Left renal cortex interstitium (tissue), 4 donors: ENCODE data around the gene VWA5B2. TPM values are rescaled to one million over a fixed set of nuclear protein-coding genes. Genes with fewer than 3 reads are reported as not detected.
A peak's percentile ranks its signal among the peaks of the same experiment; 100 is the strongest.

Experiments
- DNase-seq, 4 donors: peaks; one replicate each; pipeline ENCODE4 v3.0.0-alpha.2; 2013; ENCODE audit warnings: low read depth in 4 of 4, low spot score in 2 of 4, missing footprints in 1 of 4
- polyA plus RNA-seq, 4 donors: library from polyadenylated mRNA; unstranded; fragments of 120-200 nt; gene quantifications; one replicate each; pipeline ENCODE4 v1.2.1, GENCODE V29; 2013; ENCODE audit not compliant: insufficient read length in 4 of 4

Gene VWA5B2
- polyA plus RNA-seq = 1 to 10 TPM; 1.8 to 2.8 (median 2.2) TPM

DNA sequence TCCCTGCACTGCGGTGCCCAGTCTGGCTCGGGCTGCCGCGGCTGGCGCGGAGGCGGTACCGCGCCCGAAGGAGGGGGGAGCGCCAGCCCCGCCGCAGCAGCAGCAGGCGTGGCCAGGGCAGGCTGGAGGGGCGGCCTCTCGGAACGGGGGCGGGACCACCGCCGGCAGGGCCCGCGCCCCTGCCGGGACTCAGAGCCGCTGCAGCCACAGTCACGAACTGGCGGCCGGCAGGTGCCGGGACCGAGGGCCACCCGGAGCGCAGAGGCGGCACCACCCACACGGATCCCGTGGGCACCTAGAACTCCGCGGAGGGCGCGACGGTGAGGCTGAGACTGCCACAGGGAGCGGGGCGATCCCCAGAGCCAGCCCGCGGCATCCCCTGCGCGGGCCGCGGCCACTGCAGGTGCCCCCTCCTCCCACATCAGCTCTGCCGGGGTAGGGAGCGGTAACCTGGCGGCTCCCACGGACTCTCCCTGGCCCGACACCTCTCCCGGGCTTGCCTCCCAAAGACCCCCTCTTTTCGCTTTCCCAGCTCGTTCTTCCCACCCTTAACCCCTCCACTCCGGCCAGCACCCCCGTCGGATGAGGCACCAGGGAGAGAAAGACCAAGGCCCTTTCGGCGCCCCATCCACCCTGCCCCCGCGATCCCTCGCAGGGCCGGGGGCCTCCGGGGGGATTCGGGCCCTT lies at the start of gene VWA5B2:
Gene VWA5B2 (plus strand): TSS at position 192 of the 687 bp plus-strand sequence. CDS start 944 bp downstream, outside the sequence.
- DNase-seq = no peak

DNA sequence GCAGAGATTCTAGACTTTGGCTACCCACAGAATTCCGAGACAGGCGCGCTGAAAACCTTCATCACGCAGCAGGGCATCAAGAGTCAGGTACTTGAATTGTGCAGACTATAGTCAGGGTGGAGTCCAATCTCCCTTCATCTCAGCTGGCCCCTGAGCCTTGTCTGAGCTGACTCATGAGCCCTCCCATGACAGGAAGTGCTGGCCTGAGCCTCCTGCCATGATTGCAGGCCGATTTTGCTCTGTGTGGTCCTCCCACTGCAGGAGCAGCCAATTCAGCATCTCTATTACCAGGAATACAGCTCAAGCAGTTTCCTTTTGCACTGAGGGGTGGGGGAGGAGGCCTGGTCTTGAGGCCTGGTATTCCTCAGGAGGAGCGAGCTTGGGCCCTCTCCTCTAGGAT lies 49.2 kb upstream of the VWA5B2 start:
- no peak for DNase-seq

DNA sequence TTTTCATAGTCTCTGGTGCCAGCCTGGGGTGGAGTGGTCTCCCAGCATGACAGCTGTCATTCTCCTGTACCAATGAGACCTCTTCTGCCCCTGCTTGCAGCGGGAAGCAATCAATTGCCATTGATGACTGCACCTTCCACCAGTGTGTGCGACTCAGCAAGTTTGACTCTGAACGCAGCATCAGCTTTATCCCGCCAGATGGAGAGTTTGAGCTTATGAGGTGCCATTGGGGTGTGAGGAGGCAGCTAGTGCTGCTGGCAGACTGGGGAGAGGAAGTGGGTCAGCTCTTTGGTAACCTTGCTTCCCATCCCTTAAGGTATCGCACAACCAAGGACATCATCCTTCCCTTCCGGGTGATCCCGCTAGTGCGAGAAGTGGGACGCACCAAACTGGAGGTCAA lies 47.8 kb upstream of the VWA5B2 start:
- DNase-seq = no peak

DNA sequence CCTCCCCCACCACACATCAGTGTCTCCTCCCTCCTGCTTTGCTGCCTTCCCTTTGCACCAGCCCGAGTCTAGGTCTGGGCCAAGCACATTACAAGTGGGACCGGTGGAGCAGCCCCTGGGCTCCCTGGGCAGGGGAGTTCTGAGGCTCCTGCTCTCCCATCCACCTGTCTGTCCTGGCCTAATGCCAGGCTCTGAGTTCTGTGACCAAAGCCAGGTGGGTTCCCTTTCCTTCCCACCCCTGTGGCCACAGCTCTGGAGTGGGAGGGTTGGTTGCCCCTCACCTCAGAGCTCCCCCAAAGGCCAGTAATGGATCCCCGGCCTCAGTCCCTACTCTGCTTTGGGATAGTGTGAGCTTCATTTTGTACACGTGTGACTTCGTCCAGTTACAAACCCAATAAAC lies 45.7 kb upstream of the VWA5B2 start:
- no peak for DNase-seq

DNA sequence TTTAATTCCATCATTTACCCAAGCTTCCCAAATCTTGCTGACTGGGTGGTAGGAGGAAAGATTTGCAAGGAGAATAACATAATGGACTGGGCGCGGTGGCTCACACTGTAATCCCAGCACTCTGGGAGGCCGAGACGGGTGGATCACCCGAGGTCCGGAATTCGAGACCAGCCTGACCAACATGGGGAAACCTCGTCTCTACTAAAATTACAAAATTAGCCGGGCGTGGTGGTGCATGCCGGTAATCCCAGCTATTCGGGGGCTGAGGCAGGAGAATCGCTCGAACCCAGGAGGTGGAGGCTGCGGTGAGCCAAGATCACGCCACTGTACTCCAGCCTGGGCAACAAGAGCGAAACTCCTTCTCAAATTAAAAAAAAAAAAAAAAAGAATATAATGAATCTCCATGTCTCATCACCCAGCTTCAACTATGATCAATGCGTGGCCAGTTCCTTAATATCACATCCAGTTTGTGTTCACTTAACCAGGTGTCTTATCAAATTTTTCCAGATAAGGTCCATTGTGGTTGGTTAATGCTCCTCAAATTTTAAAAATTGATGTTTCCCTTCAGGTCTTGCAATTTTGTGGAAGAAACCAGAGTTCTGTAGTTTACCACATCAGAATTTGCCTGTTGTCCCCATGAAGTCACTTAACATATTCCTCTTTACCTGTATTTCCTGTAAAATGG lies 44.7 kb upstream of the VWA5B2 start:
- DNase-seq = no peak

DNA sequence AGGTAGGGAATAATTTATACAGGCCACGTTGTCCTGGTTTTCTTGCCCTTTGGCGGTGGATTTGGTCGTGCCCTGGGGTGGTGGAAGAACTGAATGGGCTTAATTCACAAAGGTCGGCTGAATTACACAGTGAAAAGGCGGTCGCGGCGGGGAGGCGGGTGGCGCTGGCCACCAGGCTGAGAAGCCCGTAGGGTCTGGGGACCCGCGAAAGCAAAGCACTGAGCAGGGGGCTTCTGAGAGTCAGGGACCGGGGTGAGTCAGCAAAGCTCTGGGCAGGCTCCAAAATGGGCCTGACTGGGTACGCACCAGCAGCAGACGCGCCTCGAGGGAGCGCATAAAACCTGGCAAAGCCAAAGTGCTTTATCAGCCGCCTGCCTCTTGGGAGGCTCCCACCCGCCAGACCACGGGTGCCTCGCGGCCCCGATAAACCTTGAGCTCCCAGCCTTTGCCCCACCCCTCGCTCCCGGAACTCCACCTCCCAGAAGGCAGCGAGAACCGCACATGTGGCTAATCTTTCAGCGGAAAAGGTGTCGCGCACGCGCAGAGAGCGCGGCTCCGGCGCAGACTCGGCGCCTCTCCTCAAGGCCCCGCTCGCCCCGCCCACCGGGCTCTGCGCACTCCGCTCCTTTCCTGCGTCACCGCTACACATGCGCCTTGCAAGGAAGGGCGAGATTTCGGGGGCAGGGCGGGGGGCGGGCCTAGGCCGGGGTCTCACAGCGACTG lies 43.8 kb upstream of the VWA5B2 start:
- peak; percentile 93 to 99 (median 99) for DNase-seq

DNA sequence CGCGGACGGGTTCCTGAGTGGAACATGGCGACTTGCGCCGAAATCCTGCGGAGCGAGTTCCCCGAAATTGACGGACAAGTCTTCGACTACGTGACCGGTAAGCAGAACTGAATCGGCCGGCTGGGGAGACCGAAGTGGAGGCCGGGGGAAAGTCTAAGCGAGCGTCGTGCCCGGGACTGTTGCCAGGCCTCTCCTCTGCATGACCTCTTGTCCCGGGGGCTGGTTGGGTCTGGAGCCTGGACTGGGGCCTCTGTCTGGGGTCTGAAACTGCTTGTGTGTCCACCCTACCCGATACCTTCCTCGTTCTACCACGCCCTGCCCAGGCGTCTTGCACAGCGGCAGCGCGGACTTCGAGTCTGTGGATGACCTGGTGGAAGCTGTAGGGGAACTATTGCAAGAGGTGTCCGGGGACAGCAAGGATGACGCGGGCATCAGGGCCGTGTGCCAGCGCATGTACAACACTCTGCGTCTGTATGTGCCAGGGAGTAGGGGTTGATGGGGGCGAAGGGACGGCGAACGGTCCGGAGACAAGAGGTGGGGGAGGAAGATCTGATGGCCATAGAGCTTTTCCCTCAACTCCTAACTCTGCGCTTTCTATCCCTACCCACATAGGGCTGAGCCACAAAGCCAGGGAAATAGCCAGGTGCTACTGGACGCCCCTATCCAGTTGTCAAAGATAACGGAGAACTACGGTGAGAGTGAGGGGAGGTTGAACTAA lies 43.0 kb upstream of the VWA5B2 start, which contains the start of gene ABCF3:
Gene ABCF3 (plus strand): TSS at position 16 of the 718 bp plus-strand sequence. CDS start 9 bp downstream, at position 25.
- no peak for DNase-seq

DNA sequence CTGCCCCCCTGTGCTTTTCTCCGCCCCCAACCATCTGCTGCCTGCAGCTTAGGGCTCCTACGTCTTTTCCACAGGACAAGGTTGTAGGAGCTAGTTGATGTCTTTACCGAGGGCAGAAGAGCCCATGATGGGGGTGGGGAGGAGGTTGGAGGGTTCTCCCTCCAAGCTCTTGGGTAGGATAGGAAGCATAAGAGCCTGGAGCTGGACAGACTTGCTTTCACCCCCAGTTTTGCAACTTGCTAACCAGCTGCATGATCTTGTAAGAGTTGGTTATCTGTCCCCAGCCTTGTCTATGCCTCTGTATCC lies 42.5 kb upstream of the VWA5B2 start:
- no peak for DNase-seq

DNA sequence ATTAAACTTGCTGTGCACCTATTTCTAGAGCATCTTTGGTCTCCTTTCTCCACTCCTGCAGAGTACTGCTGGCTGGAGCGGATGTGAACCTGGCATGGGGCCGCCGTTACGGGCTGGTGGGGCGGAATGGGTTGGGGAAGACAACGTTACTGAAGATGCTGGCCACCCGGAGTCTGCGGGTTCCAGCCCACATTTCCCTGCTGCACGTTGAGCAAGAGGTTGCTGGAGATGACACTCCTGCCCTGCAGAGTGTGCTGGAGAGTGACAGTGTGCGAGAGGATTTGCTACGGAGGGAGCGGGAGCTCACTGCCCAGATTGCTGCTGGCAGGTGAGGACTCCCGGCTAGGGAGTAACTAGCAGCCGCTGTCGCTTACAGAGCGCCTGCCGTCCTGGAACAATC lies 41.3 kb upstream of the VWA5B2 start:
- no peak for DNase-seq

DNA sequence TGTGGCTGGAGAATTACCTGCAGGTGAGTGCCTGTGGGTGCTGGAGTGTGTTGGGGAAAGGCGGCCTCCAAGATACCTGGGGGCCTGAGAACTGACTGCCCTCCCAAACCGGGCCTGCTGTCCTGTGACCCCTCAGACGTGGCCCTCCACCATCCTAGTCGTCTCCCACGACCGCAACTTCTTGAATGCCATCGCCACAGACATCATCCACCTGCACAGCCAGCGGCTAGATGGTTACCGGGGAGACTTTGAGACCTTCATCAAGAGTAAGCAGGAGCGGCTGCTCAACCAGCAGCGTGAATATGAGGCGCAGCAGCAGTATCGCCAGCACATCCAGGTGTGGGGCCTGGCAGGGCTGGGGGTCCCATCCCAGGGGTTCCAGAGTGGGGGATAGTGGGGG lies 40.0 kb upstream of the VWA5B2 start:
- no peak for DNase-seq

DNA sequence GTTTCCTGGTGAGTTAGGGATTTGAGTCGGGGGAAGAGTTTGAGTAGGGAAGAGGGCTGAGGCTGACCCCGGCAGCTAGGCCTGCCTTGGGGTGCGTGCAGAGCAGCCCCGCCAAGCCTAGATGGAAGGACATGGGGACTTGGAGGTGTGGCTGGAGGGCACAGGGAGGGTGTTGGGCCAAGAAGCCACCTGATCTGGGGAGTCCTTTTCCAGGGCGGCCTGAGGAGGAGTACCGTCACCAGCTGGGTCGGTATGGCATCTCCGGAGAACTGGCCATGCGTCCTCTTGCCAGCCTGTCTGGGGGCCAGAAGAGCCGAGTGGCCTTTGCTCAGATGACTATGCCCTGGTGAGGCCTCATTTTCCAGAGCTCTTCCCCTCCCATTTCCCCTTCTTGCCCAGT lies 36.5 kb upstream of the VWA5B2 start:
- DNase-seq = no peak

DNA sequence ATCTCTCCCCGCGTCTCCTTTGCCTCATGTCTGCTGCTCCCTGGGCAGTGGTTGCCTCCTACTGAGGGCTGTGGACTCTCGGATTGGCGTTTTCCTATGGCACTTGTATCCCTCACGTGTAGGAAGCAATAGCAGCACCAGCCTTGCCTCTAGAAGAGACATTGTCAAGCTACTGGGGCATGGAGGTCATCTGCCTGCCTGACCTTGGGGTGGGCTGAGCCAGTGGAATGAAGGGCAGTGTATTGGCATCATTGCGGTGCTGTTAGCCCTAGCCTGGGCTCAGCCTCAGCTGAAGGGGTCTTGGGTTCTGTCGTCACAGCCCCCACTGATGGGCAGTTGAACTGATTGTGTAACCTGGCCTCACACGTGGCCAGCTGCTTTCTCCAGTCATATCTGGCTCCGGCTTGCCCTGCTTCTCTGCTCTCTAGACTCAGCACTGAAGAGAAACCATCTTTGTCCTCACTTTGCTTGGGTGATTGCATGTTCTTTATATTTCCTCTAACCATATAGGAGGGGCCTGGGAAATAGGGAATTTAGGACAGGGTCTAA lies 35.3 kb upstream of the VWA5B2 start:
- no peak for DNase-seq

DNA sequence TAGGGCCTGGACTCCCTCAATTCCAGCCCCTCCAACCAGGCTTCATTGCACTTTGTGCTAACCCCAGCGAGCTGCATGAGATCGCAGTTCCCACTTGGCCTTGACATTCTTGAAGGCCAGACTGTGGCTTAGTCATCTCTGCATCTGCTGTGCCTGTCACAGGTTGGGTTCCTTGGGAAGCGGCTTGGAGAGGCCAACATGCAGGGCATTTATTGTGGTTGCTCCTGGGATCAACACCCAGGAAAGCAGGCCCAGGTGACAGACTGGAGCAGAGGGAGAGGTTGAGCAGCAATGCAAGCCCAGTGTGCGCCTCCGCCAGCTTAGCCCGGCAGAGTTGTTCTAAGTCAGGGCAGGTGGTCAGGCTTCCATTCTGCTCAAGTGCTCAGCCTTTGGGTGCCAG lies 32.8 kb upstream of the VWA5B2 start:
- no peak for DNase-seq

DNA sequence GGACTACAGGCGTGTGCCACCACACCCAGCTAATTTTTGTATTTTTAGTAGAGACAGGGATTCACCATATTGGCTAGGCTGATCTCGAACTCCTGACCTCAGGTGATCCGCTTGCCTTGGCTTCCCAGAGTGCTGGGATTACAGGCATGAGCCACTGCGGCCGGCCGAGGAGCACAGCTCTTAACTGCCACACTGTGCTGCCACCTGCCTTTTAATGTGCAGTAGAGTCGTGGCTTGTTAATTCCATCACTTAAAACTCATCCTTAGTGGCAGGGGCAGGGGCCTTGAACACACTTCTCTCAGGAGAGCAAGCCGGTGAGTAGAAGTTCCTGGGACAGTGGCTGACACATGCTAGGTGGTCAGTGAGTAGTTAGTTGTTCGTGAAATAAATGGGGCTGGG lies 30.9 kb upstream of the VWA5B2 start:
- no peak for DNase-seq

DNA sequence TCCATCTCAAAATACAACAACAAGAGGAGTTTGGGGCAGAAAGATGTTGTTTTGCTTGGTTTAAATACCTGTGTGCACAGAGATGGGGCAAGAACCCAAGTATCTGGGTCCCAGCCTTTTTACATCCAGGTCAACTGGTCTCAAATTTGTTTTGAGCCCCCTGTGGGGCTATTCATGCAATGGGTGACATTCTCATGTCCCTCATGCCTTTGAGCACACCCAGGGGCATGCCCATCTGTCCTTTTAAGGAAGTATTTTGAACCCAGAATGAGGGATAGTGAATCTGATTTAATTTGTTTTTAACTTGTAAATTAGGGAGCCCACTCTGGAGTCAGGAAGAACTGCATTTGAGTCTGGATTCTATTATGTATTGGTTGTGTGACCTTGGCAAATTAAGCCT lies 28.6 kb upstream of the VWA5B2 start:
- DNase-seq = no peak

DNA sequence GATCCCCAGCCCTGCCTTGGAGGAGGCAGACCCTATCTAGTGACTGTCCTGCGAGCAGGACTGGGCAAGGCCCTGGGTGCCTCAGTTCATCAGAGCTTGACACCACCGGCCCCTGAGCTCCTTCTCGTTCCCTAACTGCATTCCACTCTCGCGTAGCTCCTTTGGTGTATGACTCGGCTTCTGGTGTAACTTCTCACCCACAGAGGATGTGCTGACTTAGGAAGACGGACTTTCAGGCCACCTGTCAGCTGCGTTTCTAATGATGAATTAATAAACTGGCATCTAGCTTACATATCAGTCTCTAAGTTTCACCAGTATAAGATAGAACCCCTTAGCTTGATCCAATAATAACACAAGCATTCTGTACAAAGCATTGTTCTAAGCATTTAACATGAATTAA lies 25.9 kb upstream of the VWA5B2 start:
- no peak for DNase-seq

DNA sequence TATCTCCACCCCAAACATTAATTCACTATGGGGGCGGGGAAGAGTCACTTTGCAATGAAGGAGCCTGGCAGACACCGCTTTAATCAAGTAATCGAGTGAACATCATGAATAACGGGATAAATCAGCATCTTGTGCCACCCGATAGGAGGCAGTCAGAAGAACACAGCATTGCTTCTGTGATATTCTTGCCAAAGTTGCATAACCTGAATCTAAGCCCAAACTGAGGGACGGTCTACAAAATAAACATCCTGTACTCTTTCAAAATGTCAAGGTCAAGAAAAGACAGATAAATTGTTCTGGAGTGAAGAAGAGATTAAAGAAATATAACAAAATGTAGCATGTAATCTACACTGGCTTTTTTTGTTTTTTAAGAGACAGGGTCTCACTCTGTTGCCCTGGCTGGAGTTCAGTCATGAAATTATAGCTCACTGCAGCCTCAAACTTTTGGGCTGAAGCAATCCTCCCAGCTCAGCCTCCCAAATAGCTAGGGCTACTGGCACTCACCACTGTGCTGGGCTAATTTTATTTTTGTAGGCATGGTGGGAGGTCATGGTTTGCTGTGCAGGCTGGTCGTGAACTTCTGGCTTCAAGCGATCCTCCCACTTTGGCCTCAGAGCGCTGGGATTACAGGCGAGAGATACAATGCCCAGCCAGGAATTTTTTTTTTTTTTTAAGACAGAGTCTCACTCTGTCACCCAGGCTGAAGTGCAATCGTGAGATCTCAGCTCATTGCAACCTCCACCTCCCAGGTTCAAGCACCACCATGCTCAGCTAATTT lies 20.1 kb upstream of the VWA5B2 start:
- DNase-seq = no peak

DNA sequence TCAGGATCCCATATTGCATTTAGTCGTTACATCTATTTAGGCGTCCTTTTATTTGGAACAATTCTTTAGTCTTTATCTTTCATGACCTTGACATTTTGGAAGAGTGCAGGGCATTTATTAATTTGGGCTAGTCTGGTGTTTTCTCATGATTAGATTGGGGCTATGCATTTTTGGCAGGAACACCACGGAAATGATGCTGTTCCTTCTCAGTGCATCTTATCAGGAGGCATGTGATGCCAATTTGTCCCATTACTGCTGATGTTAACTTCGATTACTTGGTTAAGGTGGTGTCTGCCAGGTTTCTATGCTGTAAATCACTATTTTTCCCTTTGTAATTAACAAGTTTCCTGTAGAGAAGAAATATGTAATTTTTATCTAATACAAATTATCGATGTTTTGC lies 18.1 kb upstream of the VWA5B2 start:
- DNase-seq = no peak

DNA sequence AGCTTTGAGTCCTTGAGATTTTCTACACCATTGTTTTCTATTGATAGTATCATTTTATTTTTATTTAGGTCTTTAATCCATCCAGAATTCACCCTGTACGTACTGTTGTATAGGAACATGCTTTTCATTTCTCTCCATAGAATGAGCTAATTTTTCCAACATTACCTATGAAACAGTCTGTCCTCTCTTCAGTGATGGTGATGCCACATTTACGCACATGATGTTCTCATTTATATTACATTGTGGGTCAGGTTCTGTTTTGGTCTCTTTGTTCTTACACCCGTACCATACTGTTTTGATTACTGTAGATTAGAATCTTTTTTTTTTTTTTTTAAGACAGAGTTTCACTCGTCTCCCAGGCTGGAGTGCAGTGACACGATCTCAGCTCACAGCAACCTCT lies 17.7 kb upstream of the VWA5B2 start:
- no peak for DNase-seq

DNA sequence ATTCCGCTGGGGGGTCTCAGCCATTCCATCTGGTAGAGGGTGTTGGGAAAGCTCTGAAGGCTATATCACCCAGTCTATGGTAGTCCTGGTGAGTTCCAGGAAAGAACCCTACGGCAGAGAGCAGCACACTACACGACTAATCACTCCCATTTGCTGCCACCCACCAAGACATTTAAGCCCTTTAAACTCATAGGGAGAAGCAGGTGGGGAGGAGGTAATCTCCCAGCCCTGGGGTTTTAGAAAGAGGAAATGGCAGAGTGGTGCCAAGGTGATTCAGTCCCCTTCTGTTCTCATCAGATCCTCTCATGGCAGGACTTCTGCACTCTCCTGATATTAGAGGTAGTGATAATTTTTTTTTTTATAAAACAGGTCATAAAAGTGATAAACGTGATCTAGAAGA lies 10.6 kb upstream of the VWA5B2 start:
- DNase-seq = no peak
